ENCODE measurements around the gene SLC15A2.

Gene SLC15A2

DNA sequence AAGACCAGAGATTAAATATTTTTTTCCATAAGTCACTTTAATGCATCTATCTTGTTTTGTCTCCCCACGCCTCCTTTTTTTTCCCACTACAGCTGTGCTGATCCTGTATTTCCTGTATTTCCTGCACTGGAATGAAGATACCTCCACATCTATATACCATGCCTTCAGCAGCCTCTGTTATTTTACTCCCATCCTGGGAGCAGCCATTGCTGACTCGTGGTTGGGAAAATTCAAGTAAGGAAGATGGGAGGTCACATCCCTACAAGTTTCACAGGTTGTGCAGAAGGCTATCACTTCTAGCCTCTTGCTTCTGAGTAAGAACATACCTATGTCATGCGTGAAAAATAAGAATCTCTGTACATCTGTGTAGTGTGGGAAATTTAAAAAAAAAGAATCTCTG lies 3.1 kb downstream of the SLC15A2 start:
- no peak overlapping the region for H3K27ac ChIP-seq
- TF ChIP-seq CTCF (IDR thresholded peaks at IDR 0.05) (no peak), ZFX (IDR thresholded peaks at IDR 0.05; ENCODE audit: borderline replicate concordance) (no peak)

- TF ChIP-seq CTCF (IDR thresholded peaks at IDR 0.05) (no peak), ZFX (IDR thresholded peaks at IDR 0.05; ENCODE audit: borderline replicate concordance) (no peak)
- H3K27ac ChIP-seq, result no peak overlapping the region
Measured at GRCh38 chr3:121913305-121913990, 19.2 kb downstream of the SLC15A2 start.

GRCh38 chr3:121914081-121914998 lies 20.1 kb downstream of the SLC15A2 start:
- no peak overlapping the region for H3K27ac ChIP-seq
- TF ChIP-seq CTCF (IDR thresholded peaks at IDR 0.05) (no peak), ZFX (IDR thresholded peaks at IDR 0.05; ENCODE audit: borderline replicate concordance) (no peak)

DNA sequence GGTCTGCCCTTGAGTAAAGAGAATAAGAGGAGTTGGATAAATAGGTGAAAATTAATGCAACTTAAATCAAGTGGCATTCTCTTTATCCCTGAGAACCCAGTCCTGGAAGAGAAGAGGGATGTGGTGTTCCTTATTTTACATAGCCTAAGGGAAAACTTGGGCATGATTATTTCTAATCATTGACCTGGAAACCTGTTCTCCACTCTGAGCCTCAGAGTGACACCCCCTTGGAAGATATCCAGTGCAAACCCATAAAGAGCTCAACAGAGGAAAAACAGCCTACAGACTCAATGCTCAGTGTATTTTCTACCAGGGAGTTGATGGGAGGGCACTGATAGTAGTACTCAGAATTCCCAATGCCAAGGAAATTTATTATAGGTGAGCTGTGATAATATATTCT lies 22.0 kb downstream of the SLC15A2 start:
- TF ChIP-seq CTCF (IDR thresholded peaks at IDR 0.05) (no peak), ZFX (IDR thresholded peaks at IDR 0.05; ENCODE audit: borderline replicate concordance) (no peak)
- H3K27ac ChIP-seq, result no peak overlapping the region

DNA sequence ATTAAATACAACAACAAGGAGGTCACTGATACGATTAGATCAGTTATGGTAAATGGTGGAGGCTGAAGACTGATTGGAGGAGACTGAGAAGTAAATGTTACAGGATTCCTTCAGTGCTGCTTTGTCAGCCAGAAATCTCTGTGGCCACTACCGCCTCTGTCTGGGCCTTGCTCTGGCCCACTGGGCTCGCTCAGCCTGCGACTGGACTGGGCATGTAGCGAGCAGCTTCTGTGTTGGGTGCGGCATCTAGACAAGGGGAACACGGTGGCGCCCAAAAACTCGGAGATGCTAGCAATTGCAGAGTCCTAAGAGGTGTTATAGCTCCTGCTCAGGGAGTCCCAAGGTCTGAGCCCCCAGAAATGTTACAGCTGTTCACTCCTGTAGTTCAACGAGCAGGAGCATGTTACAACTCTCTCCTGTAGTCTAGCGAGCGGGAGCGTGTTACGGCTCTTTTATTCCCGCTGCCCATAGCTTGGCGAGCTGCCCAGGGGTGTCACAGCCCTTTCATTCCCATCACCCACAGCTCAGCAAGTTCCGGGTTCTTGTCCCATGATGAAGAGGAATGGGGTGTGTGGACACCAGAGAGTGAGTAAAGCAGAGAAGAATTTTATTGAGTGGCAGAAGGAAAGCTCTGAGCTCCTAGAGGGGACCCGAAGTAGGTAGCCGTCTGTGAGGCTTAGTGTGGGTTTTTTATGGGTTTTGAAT lies 24.7 kb downstream of the SLC15A2 start:
- TF ChIP-seq ZFX (IDR thresholded peaks at IDR 0.05; ENCODE audit: borderline replicate concordance), result no peak
- no peak for TF ChIP-seq CTCF (IDR thresholded peaks at IDR 0.05)

DNA sequence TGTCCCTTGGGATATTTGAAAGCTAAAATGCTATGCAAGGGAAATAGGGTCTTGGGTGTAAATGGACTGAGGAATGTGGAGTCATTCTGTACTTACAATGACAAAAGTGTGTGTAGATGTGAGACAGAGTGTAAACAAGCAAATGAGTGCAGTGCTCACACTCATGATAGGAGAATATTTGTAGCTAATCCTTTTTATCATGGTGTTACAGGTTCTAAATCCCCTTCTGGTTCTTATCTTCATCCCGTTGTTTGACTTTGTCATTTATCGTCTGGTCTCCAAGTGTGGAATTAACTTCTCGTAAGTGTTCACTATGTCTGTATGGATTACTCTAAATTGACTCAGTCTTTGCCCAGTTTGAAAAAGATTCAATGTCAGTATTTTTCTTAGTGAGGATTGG lies 30.5 kb downstream of the SLC15A2 start:
- TF ChIP-seq CTCF (IDR thresholded peaks at IDR 0.05), result no peak
- TF ChIP-seq ZFX (IDR thresholded peaks at IDR 0.05; ENCODE audit: borderline replicate concordance), result no peak
- no peak overlapping the region for H3K27ac ChIP-seq

More for the DNA sequence above, 24.7 kb downstream of the SLC15A2 start:
- H3K27ac ChIP-seq, result no peak overlapping the region

Data from 22Rv1 (cell line).